ENCODE results near the gene TM4SF4.

Gene TM4SF4

GRCh38 chr3:149481056-149481455, 6.6 kb downstream of the TM4SF4 start:
- no peak overlapping the region for H3K18ac ChIP-seq (ENCODE audit: low read length)
- H3K4ac ChIP-seq (ENCODE audit: low read depth, low read length), result no peak overlapping the region

DNA sequence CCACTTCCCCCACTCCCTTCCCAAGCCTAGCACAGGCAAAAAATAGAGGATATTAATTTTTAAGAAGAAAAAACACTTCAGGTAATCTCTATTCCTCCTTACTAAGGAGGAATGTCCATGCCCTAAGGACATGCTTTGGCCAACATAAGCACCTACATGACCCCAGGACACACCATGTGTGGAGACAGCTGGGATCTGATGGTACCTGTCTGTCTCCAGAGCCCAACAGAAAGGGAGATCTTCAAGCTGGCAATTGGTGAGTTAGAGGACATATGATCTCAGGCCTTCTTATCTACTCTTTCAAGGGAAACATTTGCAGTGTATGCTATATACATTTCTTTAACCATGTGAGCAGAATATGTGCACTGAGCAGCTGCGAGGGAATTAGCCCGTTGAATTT, 7.0 kb downstream of the TM4SF4 start:
- H3K23ac ChIP-seq (ENCODE audit: low read length), result no peak overlapping the region
- H2AFZ ChIP-seq (ENCODE audit: insufficient read depth, low read length, poor library complexity), result no peak overlapping the region
- H2AK5ac ChIP-seq (ENCODE audit: low read length), result no peak overlapping the region
- H3K14ac ChIP-seq (ENCODE audit: low read length), result no peak overlapping the region
- H3K4me2 ChIP-seq (ENCODE audit: low read length), result no peak overlapping the region
- H3K79me1 ChIP-seq (ENCODE audit: low read length), result peaks cover 2% of the 10 kb centered on the region
- H3K18ac ChIP-seq (ENCODE audit: low read length), result no peak overlapping the region
- no peak overlapping the region for H3K9ac ChIP-seq (ENCODE audit: low read length)
- no peak overlapping the region for H2BK12ac ChIP-seq (ENCODE audit: low read length)
- no peak overlapping the region for H2BK5ac ChIP-seq (ENCODE audit: low read depth, low read length, poor library complexity)
- no peak overlapping the region for H4K91ac ChIP-seq (ENCODE audit: low read depth, low read length)
- no peak overlapping the region for H3K4ac ChIP-seq (ENCODE audit: low read depth, low read length)
- no peak overlapping the region for H3K4me3 ChIP-seq (ENCODE audit: low read depth, low read length)
- no peak overlapping the region for H4K8ac ChIP-seq (ENCODE audit: low read depth, low read length)
- DNase-seq, result peak; percentile 48 to 84
- peaks cover 9% of the 10 kb centered on the region in 2 experiments for H3K4me1 ChIP-seq (ENCODE audit: control insufficient read depth in 1 of 2, insufficient read depth in 2 of 2, low read length in 2 of 2)
- H3K9me3 ChIP-seq (ENCODE audit: insufficient read depth, low read depth, low read length), result no peaks in the 10 kb centered on the region
- no peaks in the 10 kb centered on the region for H3K79me2 ChIP-seq (ENCODE audit: control insufficient read depth, insufficient read depth, low read length, poor library complexity)
- H2BK120ac ChIP-seq (ENCODE audit: insufficient read depth, low read length, poor library complexity), result no peak overlapping the region
- WGBS (ENCODE audit: extremely low coverage, insufficient coverage, insufficient read length), result no CpG with 5 or more reads among the region's 2 CpGs
- no peaks in the 10 kb centered on the region for H3K36me3 ChIP-seq (ENCODE audit: control insufficient read depth in 1 of 2, insufficient read depth in 2 of 2, low read length in 2 of 2)
- H3K27me3 ChIP-seq (ENCODE audit: insufficient read depth, low read length), result no peaks in the 10 kb centered on the region
- H4K12ac ChIP-seq (ENCODE audit: low read depth, low read length), result no peak overlapping the region
- H3K27ac ChIP-seq (ENCODE audit: low read depth, low read length), result no peak overlapping the region

More at GRCh38 chr3:149481056-149481455, 6.6 kb downstream of the TM4SF4 start:
- no peak overlapping the region for H2BK5ac ChIP-seq (ENCODE audit: low read depth, low read length, poor library complexity)
- no peak overlapping the region for H2BK120ac ChIP-seq (ENCODE audit: insufficient read depth, low read length, poor library complexity)
- no peak overlapping the region for H2AFZ ChIP-seq (ENCODE audit: insufficient read depth, low read length, poor library complexity)
- DNase-seq, result peak; percentile 27 to 71
- no peak overlapping the region for H4K8ac ChIP-seq (ENCODE audit: low read depth, low read length)
- H3K27ac ChIP-seq (ENCODE audit: low read depth, low read length), result no peak overlapping the region
- no peak overlapping the region for H3K14ac ChIP-seq (ENCODE audit: low read length)
- no CpG with 5 or more reads among the region's 3 CpGs for WGBS (ENCODE audit: extremely low coverage, insufficient coverage, insufficient read length)
- peaks cover 2% of the 10 kb centered on the region for H3K79me1 ChIP-seq (ENCODE audit: low read length)
- H3K9me3 ChIP-seq (ENCODE audit: insufficient read depth, low read depth, low read length), result no peaks in the 10 kb centered on the region
- no peak overlapping the region for H3K23ac ChIP-seq (ENCODE audit: low read length)
- peaks cover 9% of the 10 kb centered on the region in 2 experiments for H3K4me1 ChIP-seq (ENCODE audit: control insufficient read depth in 1 of 2, insufficient read depth in 2 of 2, low read length in 2 of 2)
- H3K4me3 ChIP-seq (ENCODE audit: low read depth, low read length), result no peak overlapping the region
- H3K4me2 ChIP-seq (ENCODE audit: low read length), result no peak overlapping the region
- no peaks in the 10 kb centered on the region for H3K79me2 ChIP-seq (ENCODE audit: control insufficient read depth, insufficient read depth, low read length, poor library complexity)
- no peak overlapping the region for H3K9ac ChIP-seq (ENCODE audit: low read length)
- H3K27me3 ChIP-seq (ENCODE audit: insufficient read depth, low read length), result no peaks in the 10 kb centered on the region
- H2AK5ac ChIP-seq (ENCODE audit: low read length), result no peak overlapping the region
- no peak overlapping the region for H2BK12ac ChIP-seq (ENCODE audit: low read length)
- H3K36me3 ChIP-seq (ENCODE audit: control insufficient read depth in 1 of 2, insufficient read depth in 2 of 2, low read length in 2 of 2), result no peaks in the 10 kb centered on the region
- H4K91ac ChIP-seq (ENCODE audit: low read depth, low read length), result no peak overlapping the region
- H4K12ac ChIP-seq (ENCODE audit: low read depth, low read length), result no peak overlapping the region

- Histone ChIP-seq H4K91ac (ENCODE audit: low read depth, low read length) (no peak overlapping the region), H3K4ac (ENCODE audit: low read depth, low read length) (no peak overlapping the region), H4K12ac (ENCODE audit: low read depth, low read length) (no peak overlapping the region), H2BK5ac (ENCODE audit: low read depth, low read length, poor library complexity) (no peak overlapping the region), H3K23ac (ENCODE audit: low read length) (no peak overlapping the region), H3K14ac (ENCODE audit: low read length) (no peak overlapping the region), H3K79me1 (ENCODE audit: low read length) (no peaks in the 10 kb centered on the region), H3K4me1 (ENCODE audit: control insufficient read depth in 1 of 2, insufficient read depth in 2 of 2, low read length in 2 of 2) (no peaks in the 10 kb centered on the region), H2BK120ac (ENCODE audit: insufficient read depth, low read length, poor library complexity) (no peak overlapping the region), H3K18ac (ENCODE audit: low read length) (no peak overlapping the region), H3K4me2 (ENCODE audit: low read length) (no peak overlapping the region), H2AFZ (ENCODE audit: insufficient read depth, low read length, poor library complexity) (no peak overlapping the region), H3K36me3 (ENCODE audit: control insufficient read depth in 1 of 2, insufficient read depth in 2 of 2, low read length in 2 of 2) (no peaks in the 10 kb centered on the region), H4K8ac (ENCODE audit: low read depth, low read length) (no peak overlapping the region), H2BK12ac (ENCODE audit: low read length) (no peak overlapping the region), H3K27ac (ENCODE audit: low read depth, low read length) (no peak overlapping the region), H3K79me2 (ENCODE audit: control insufficient read depth, insufficient read depth, low read length, poor library complexity) (no peaks in the 10 kb centered on the region), H3K4me3 (ENCODE audit: low read depth, low read length) (no peak overlapping the region), H3K9ac (ENCODE audit: low read length) (no peak overlapping the region), H3K27me3 (ENCODE audit: insufficient read depth, low read length) (no peaks in the 10 kb centered on the region), H2AK5ac (ENCODE audit: low read length) (no peak overlapping the region), H3K9me3 (ENCODE audit: insufficient read depth, low read depth, low read length) (no peaks in the 10 kb centered on the region)
- peak; percentile 75 to 92 for DNase-seq
- WGBS (ENCODE audit: extremely low coverage, insufficient coverage, insufficient read length), result 100% methylated on average over 1 of the region's 5 CpGs
These were observed 12.2 kb downstream of the TM4SF4 start for GRCh38 chr3:149486726-149487125.

GRCh38 chr3:149487598-149488197, 13.2 kb downstream of the TM4SF4 start:
- no peak overlapping the region for H2BK5ac ChIP-seq (ENCODE audit: low read depth, low read length, poor library complexity)
- no peaks in the 10 kb centered on the region for H3K27me3 ChIP-seq (ENCODE audit: insufficient read depth, low read length)
- H3K79me1 ChIP-seq (ENCODE audit: low read length), result no peaks in the 10 kb centered on the region
- H4K8ac ChIP-seq (ENCODE audit: low read depth, low read length), result no peak overlapping the region
- no peaks in the 10 kb centered on the region for H3K79me2 ChIP-seq (ENCODE audit: control insufficient read depth, insufficient read depth, low read length, poor library complexity)
- peak in 1 of 2 donors; percentile 26 for DNase-seq
- H3K18ac ChIP-seq (ENCODE audit: low read length), result no peak overlapping the region
- H2AK5ac ChIP-seq (ENCODE audit: low read length), result no peak overlapping the region
- no peak overlapping the region for H4K91ac ChIP-seq (ENCODE audit: low read depth, low read length)
- no peak overlapping the region for H3K4me2 ChIP-seq (ENCODE audit: low read length)
- H3K9ac ChIP-seq (ENCODE audit: low read length), result no peak overlapping the region
- H4K12ac ChIP-seq (ENCODE audit: low read depth, low read length), result no peak overlapping the region
- no peaks in the 10 kb centered on the region for H3K4me1 ChIP-seq (ENCODE audit: control insufficient read depth in 1 of 2, insufficient read depth in 2 of 2, low read length in 2 of 2)
- H2BK120ac ChIP-seq (ENCODE audit: insufficient read depth, low read length, poor library complexity), result no peak overlapping the region
- H3K4me3 ChIP-seq (ENCODE audit: low read depth, low read length), result no peak overlapping the region
- H2BK12ac ChIP-seq (ENCODE audit: low read length), result no peak overlapping the region
- no peak overlapping the region for H2AFZ ChIP-seq (ENCODE audit: insufficient read depth, low read length, poor library complexity)
- H3K14ac ChIP-seq (ENCODE audit: low read length), result no peak overlapping the region
- H3K27ac ChIP-seq (ENCODE audit: low read depth, low read length), result no peak overlapping the region
- no CpG with 5 or more reads among the region's 6 CpGs for WGBS (ENCODE audit: extremely low coverage, insufficient coverage, insufficient read length)
- no peaks in the 10 kb centered on the region for H3K36me3 ChIP-seq (ENCODE audit: control insufficient read depth in 1 of 2, insufficient read depth in 2 of 2, low read length in 2 of 2)
- no peaks in the 10 kb centered on the region for H3K9me3 ChIP-seq (ENCODE audit: insufficient read depth, low read depth, low read length)
- H3K23ac ChIP-seq (ENCODE audit: low read length), result no peak overlapping the region
- no peak overlapping the region for H3K4ac ChIP-seq (ENCODE audit: low read depth, low read length)

Data from trophoblast cell (in vitro differentiated cells and primary cell).